GM12891 (cell line): ENCODE measurements around the gene NMS.

Source experiments
- POLR2A ChIP-seq: IDR thresholded peaks from 2 replicates; pipeline ENCODE4 v1.6.1; 2011; ENCODE audit warnings: low read depth, low read length, control low read depth
- TAF1 ChIP-seq: IDR thresholded peaks from 2 replicates; pipeline ENCODE4 v1.6.1; 2011; ENCODE audit warnings: low read depth, low read length, control low read depth

DNA sequence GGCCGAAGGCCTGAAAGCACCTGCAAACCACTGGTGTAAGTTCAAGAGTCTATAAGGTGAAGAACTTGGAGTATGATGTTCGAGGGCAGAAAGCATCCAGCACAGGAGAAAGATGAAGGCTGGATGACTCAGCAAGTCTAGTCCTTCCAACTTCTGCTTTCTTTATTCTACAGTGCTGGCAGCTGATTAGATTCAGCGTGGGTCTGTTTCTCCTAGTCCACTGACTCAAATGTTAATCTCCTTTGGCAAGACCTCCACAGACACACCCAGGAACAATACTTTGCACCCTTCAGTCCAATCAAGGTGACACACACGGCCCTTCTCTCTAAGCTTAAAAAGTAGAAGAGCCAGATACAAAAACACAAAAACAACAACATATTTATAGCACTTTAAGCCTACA lies 43.4 kb downstream of the NMS start:
- TF ChIP-seq TAF1 (no peak), POLR2A (no peak)
